Fibroblast of villous mesenchyme (primary cell): ENCODE results near the gene KIF21B. TPM values are rescaled to one million over a fixed set of nuclear protein-coding genes. Genes with fewer than 3 reads are reported as not detected.
"Not testable (repeated sequence)": the region's sequence is repeated elsewhere in the genome, so short reads cannot be mapped to it uniquely, and the experiment has no call there.

Source experiments
- DNase-seq: peaks from one replicate; pipeline ENCODE4 v3.0.0-alpha.2; 2010; ENCODE audit warnings: low read depth
- H3K4me3 ChIP-seq: 2 replicates; pipeline ENCODE4 v1.5.1; 2011; ENCODE audit warnings: low read depth, mild to moderate bottlenecking, low read length
- total RNA-seq: library from RNA; depleted of rRNA; stranded (reverse); fragments of >200 nt; gene quantifications from 2 replicates; pipeline ENCODE4 v1.2.3, GENCODE V29; 2012
- TF ChIP-seq, protein P1 (sequence below): IDR thresholded peaks from 2 replicates; pipeline ENCODE4 v1.5.1; 2012; ENCODE audit warnings: low read depth, mild to moderate bottlenecking, low read length; ENCODE audit not compliant: insufficient read depth

Gene KIF21B
- total RNA-seq, 1 donor, result under 0.01 TPM

- H3K4me3 ChIP-seq, result no peak overlapping the region
- TF ChIP-seq, protein P1, sequence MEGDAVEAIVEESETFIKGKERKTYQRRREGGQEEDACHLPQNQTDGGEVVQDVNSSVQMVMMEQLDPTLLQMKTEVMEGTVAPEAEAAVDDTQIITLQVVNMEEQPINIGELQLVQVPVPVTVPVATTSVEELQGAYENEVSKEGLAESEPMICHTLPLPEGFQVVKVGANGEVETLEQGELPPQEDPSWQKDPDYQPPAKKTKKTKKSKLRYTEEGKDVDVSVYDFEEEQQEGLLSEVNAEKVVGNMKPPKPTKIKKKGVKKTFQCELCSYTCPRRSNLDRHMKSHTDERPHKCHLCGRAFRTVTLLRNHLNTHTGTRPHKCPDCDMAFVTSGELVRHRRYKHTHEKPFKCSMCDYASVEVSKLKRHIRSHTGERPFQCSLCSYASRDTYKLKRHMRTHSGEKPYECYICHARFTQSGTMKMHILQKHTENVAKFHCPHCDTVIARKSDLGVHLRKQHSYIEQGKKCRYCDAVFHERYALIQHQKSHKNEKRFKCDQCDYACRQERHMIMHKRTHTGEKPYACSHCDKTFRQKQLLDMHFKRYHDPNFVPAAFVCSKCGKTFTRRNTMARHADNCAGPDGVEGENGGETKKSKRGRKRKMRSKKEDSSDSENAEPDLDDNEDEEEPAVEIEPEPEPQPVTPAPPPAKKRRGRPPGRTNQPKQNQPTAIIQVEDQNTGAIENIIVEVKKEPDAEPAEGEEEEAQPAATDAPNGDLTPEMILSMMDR, result no peak
- no peak for DNase-seq
Observed at GRCh38 chr1:200938955-200939354, 84.6 kb downstream of the KIF21B start.

GRCh38 chr1:200935286-200935962, 88.1 kb downstream of the KIF21B start:
- H3K4me3 ChIP-seq, DNase-seq: not testable (repeated sequence)

DNA sequence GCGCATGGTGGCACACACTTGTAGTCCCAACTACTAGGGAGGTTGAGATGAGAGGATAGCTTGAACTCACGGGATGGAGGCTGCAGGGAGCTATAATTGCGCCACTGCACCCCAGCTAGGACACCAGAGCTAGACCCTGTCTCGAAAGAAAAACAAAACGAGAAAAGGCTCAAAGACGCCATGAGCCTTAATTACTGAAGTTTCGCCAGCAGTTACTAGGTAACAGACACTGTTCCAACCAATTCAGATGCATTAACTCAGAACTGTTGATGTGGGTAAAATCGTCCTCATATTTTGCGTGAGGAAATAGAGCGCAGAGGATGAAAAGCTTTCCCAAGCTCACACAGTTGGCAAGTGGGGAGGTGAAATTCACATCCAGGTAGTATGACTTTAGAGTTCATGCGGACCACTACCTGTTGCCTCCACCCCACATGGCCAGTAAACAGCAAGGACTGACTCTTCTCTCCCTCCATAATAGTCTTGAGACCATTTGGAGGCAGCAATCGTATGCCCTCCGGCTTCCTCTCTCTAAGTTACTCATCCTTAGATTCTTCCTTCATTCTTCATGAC, 88.8 kb downstream of the KIF21B start:
- no peak overlapping the region for H3K4me3 ChIP-seq
- TF ChIP-seq, protein P1, result no peak
- no peak for DNase-seq

DNA sequence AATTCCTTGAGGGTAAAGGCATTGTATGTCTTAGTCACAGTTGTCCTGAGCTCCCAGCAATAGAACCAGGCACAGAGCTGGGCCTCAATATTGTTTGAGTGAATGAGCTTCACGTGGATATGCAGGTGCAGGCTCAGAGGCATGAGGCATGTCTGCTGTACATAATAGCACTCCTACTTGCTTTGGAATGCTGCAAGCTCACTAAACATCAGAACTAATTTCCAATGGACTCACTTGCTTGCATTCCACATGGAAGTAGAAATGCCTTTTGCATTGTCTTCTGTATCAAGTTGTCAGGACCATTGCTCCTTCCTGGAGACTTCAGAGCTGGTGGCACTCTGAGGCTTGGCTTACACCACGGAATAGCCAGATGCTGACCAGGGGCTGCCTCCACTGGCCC, 91.7 kb downstream of the KIF21B start:
- no peak overlapping the region for H3K4me3 ChIP-seq
- TF ChIP-seq, protein P1, result no peak
- no peak for DNase-seq

- not testable (repeated sequence) for DNase-seq, H3K4me3 ChIP-seq
Observed at GRCh38 chr1:200930285-200930684, 93.2 kb downstream of the KIF21B start.

- DNase-seq, result no peak
- TF ChIP-seq, protein P1, result no peak
- no peak overlapping the region for H3K4me3 ChIP-seq
Observed at GRCh38 chr1:200929530-200930278, 93.8 kb downstream of the KIF21B start.

- DNase-seq, result no peak
- H3K4me3 ChIP-seq, result no peak overlapping the region
- TF ChIP-seq, protein P1, result no peak
Observed at GRCh38 chr1:200925831-200926230, 97.7 kb downstream of the KIF21B start.
